ENCODE data around the gene HPS6.

Gene HPS6

DNA sequence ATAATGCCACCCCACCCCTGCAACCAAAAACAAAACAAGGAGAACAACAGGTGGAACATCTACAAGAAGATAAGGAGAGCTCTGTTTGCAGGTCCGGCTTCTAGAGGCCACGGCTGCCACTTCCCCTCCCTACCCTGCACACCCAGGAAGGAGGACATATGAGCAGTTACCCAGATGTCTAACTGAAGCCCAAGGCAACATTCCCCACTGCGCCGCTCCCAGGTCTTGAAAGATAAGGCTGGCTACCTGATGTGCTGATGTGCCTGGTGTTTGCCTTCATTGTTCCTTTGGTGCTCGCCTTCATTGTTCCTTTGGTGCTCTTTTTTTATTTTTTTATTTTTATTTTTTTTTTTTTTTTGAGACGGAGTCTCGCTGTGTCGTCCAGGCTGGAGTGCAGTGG is 21.0 kb downstream of the HPS6 start:
- ChIA-PET POLR2A (ENCODE audit: low non-redundant PET) (interaction anchor here (0.7 kb wide), 1 partner anchor 9 kb away, joined by 3 read pairs; no protein-coding TSS in a partner anchor), CTCF (interaction anchor here (0.6 to 1.6 kb wide), 4 partner anchors 13 to 242 kb away, joined by 3 to 6 read pairs (median 4); partner anchors contain the start of gene KCNIP2)
- no peak for DNase-seq (ENCODE audit: low spot score)
- TF ChIP-seq, protein P1, sequence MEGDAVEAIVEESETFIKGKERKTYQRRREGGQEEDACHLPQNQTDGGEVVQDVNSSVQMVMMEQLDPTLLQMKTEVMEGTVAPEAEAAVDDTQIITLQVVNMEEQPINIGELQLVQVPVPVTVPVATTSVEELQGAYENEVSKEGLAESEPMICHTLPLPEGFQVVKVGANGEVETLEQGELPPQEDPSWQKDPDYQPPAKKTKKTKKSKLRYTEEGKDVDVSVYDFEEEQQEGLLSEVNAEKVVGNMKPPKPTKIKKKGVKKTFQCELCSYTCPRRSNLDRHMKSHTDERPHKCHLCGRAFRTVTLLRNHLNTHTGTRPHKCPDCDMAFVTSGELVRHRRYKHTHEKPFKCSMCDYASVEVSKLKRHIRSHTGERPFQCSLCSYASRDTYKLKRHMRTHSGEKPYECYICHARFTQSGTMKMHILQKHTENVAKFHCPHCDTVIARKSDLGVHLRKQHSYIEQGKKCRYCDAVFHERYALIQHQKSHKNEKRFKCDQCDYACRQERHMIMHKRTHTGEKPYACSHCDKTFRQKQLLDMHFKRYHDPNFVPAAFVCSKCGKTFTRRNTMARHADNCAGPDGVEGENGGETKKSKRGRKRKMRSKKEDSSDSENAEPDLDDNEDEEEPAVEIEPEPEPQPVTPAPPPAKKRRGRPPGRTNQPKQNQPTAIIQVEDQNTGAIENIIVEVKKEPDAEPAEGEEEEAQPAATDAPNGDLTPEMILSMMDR (conservative IDR thresholded peaks at IDR 0.05; ENCODE audit: low read depth), result no peak
- H3K27ac ChIP-seq, result no peak overlapping the region

DNA sequence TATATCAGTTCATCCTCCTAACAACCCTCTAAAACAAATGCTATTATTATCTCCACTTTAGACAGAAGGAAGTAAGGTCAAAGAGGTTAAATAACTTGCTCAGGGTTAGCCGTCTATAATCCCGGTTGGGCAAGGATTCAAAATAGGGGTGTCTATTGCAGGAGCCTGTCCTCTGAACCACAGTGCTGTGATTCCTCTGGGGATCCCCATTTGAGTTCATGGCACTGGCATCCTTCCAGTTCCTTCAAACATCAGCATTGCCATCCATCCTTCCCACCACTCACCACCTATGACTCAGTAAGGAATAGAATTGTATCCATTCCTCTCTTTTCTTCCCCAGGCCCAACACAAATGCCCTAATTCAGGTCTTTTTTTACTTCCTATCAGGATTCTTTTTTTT is 25.6 kb downstream of the HPS6 start:
- POLR2A ChIA-PET (ENCODE audit: low non-redundant PET), result no interaction called here
- peak; percentile 70 for DNase-seq (ENCODE audit: low spot score)
- H3K27ac ChIP-seq, result no peak overlapping the region
- CTCF ChIA-PET, result no interaction called here
- TF ChIP-seq, protein P1 (conservative IDR thresholded peaks at IDR 0.05; ENCODE audit: low read depth), result no peak

DNA sequence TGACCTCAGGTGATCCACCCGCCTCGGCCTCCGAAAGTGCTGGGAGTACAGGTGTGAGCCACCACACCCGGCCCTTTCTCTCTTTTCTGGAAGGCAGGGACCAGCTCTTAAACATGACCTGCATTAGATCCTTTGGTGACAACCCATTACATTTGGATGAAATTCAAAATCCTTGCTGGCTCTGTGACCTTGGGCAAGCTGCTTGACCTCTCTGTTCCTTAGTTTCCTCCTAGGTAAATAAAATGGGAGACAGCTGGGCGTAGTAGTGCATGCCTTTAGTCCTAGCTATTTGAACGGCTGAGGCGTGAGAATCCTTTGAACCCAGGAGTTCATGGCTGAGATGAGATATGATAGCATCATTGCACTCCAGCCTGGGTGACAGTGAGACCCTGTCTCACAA is 31.3 kb downstream of the HPS6 start:
- POLR2A ChIA-PET (ENCODE audit: low non-redundant PET), result interaction anchor here (0.5 kb wide), 1 partner anchor 62 kb away, joined by 9 read pairs; no protein-coding TSS in a partner anchor
- CTCF ChIA-PET, result interaction anchor here (0.6 kb wide), 2 partner anchors 23 to 949 kb away, joined by 3 read pairs; no protein-coding TSS in a partner anchor
- no peak for DNase-seq (ENCODE audit: low spot score)
- H3K27ac ChIP-seq, result no peak overlapping the region
- TF ChIP-seq, protein P1 (conservative IDR thresholded peaks at IDR 0.05; ENCODE audit: low read depth), result no peak

DNA sequence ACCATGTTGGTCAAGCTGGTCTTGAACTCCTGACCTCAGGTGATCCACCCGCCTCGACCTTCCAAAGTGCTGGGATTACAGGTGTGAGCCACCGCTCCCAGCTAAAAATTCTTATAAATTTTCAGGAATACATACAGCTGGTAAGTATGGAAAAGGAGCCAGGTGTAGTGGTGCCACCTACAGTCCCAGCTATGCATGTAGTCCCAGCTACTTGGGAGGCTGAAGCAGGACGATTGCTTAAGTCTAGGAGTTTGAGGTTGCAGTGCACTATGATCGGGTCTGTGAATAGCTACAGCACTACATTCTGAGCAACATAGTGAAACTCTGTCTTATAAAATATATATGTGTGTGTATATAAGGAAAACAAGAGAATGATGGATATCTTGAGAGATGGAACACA is 36.0 kb downstream of the HPS6 start:
- ChIA-PET POLR2A (ENCODE audit: low non-redundant PET) (interaction anchor here (0.8 kb wide), 2 partner anchors 11 to 12 kb away, joined by 4 to 6 read pairs; no protein-coding TSS in a partner anchor), CTCF (interaction anchor here (0.9 to 2.7 kb wide), 3 partner anchors 9 to 28 kb away, joined by 5 to 9 read pairs (median 7); no protein-coding TSS in a partner anchor)

GRCh38 chr10:102102421-102102820 is 37.3 kb downstream of the HPS6 start:
- TF ChIP-seq, protein P1 (conservative IDR thresholded peaks at IDR 0.05; ENCODE audit: low read depth), result no peak
- H3K27ac ChIP-seq, result peak overlapping the region; percentile 16; the same call in 1 of the 2 replicates
- ChIA-PET POLR2A (ENCODE audit: low non-redundant PET) (interaction anchor here (0.5 kb wide), 1 partner anchor 11 kb away, joined by 4 read pairs; no protein-coding TSS in a partner anchor), CTCF (interaction anchor here (0.6 kb wide), 1 partner anchor 360 kb away, joined by 4 read pairs; no protein-coding TSS in a partner anchor)
- no peak for DNase-seq (ENCODE audit: low spot score)

More for the DNA sequence above, 36.0 kb downstream of the HPS6 start:
- DNase-seq (ENCODE audit: low spot score), result no peak
- TF ChIP-seq, protein P1 (conservative IDR thresholded peaks at IDR 0.05; ENCODE audit: low read depth), result no peak
- H3K27ac ChIP-seq, result no peak overlapping the region

DNA sequence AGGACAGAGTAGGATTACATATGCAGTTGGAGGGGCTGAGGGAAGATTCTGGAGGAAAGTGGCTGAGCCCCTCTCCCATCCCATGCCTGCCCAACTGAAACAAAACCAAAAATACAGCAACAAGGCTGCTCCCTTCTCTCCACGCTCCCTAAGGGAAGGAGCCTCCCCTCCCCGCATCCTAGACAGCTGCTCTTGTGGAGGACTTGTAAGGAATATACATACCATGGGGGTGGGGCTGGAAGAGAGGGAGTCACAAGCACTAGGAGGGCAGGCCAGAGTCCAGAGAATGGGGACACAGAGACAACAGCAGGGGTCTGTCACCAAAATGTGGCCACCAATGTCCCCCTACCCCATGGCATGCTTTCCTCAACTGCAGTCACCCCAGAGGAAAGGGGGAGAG is 41.8 kb downstream of the HPS6 start:
- ChIA-PET POLR2A (ENCODE audit: low non-redundant PET) (interaction anchor here (0.7 kb wide), 1 partner anchor 12 kb away, joined by 3 read pairs; no protein-coding TSS in a partner anchor), CTCF (no interaction called here)
- peak overlapping the region; percentile 40 for H3K27ac ChIP-seq
- DNase-seq (ENCODE audit: low spot score), result no peak
- TF ChIP-seq, protein P1 (conservative IDR thresholded peaks at IDR 0.05; ENCODE audit: low read depth), result no peak
